ENCODE results near the gene GPR3. TPM values are rescaled to one million over a fixed set of nuclear protein-coding genes. Genes with fewer than 3 reads are reported as not detected.

Gene GPR3
- total and polyA plus RNA-seq, 2 of the 13 experiments (the other 11 are each of a cell fraction or from before 2014, with no cell fraction given): 1.00 to 2.6 TPM

DNA sequence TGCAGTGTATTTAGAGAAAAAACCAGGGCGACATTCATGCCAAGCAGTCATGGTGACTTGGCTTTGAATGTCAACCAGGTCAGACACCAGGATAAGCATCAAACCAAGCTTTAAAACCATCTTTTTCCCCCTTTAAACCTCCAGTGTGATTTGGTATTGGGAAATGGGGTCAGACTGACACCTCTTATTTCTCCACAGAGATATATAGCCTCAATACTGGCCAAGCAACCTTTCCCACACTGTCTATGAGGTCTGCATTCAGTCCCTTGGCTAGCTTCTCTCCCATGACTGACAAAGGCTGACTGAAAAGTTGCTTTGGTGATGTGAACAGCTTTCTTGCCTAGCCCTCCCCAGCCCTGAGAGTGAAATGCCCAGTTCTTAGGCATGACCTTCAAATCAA lies 21.7 kb downstream of the GPR3 start (continued):
- no peak for TF ChIP-seq ATF2 (CRISPR knock-in tag; IDR thresholded peaks at IDR 0.05)
- TF ChIP-seq, protein P1, sequence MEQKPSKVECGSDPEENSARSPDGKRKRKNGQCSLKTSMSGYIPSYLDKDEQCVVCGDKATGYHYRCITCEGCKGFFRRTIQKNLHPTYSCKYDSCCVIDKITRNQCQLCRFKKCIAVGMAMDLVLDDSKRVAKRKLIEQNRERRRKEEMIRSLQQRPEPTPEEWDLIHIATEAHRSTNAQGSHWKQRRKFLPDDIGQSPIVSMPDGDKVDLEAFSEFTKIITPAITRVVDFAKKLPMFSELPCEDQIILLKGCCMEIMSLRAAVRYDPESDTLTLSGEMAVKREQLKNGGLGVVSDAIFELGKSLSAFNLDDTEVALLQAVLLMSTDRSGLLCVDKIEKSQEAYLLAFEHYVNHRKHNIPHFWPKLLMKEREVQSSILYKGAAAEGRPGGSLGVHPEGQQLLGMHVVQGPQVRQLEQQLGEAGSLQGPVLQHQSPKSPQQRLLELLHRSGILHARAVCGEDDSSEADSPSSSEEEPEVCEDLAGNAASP (CRISPR knock-in tag; IDR thresholded peaks at IDR 0.05; ENCODE audit: borderline replicate concordance): no peak

GRCh38 chr1:27416387-27417111 lies 24.1 kb downstream of the GPR3 start:
- peaks cover 29 to 78% of the 10 kb centered on the region in 2 experiments for H3K36me3 ChIP-seq (replicated peaks in 1 of 2; ENCODE audit: control insufficient read depth in 1 of 2, insufficient read depth in 2 of 2, low read length in 2 of 2)
- peak; percentile 30 for FAIRE-seq
- no peak overlapping the region for H3K27ac ChIP-seq (ENCODE audit: extremely low read length, insufficient read depth, low read length)
- no peak overlapping the region for H2AFZ ChIP-seq (ENCODE audit: low read length)
- ATAC-seq: peak; percentile 68
- WGBS (ENCODE audit: low lambda C conversion rate): 89% methylated on average over 3 of the region's 3 CpGs
- no peaks in the 10 kb centered on the region for H3K27me3 ChIP-seq (ENCODE audit: control insufficient read depth in 1 of 2, insufficient read depth in 2 of 2, low read length in 2 of 2)
- H3K4me2 ChIP-seq (ENCODE audit: low read depth, low read length): no peak overlapping the region
- no TSS peak for BruUV-seq (replicated peaks)
- no peak overlapping the region for H3K9ac ChIP-seq (ENCODE audit: insufficient read depth, low read depth, low read length)
- POLR2A ChIA-PET: no interaction called here
- H3K4me1 ChIP-seq (ENCODE audit: insufficient read depth, low read length): no peaks in the 10 kb centered on the region
- peak; percentile 44 for DNase-seq (ENCODE audit: low spot score)
- H3K79me2 ChIP-seq (ENCODE audit: insufficient read depth, low read length): peaks cover 5% of the 10 kb centered on the region
- in situ Hi-C loops (cut with HindIII; ENCODE audit: extremely low pct_ligation_motif_present, low pct_unique_long_range_greater_than_20kb): no loop called here
- CTCF ChIA-PET (ENCODE audit: low intra/inter-chr PET ratio, low total read pairs): interaction anchor here (3.2 kb wide), 1 partner anchor 191 kb away, joined by 31 read pairs; no protein-coding TSS in a partner anchor
- H3K4me3 ChIP-seq (replicated peaks in 1 of 3; ENCODE audit: insufficient read depth in 1 of 3, low read depth in 2 of 3, low read length in 3 of 3): no peak overlapping the region
- no peaks in the 10 kb centered on the region for H4K20me1 ChIP-seq (ENCODE audit: insufficient read depth, low read length)
- intact Hi-C loops (cut with micrococcal nuclease; ENCODE audit: unreplicated experiment): loop anchor here (1.0 to 5.0 kb wide), 2 partner anchors 76 to 190 kb away; partner anchors contain the start of gene WASF2
- no peaks in the 10 kb centered on the region for H3K9me3 ChIP-seq (ENCODE audit: low read length)
- TF ChIP-seq JDP2 (CRISPR knock-in tag; IDR thresholded peaks at IDR 0.05; ENCODE audit: borderline replicate concordance) (no peak), STAG1 (CRISPR knock-in tag; IDR thresholded peaks at IDR 0.05) (peak; percentile 76), ONECUT2 (CRISPR knock-in tag; IDR thresholded peaks at IDR 0.05) (no peak), GLI4 (CRISPR knock-in tag; IDR thresholded peaks at IDR 0.05; ENCODE audit: borderline replicate concordance) (no peak), ZNF576 (CRISPR knock-in tag; IDR thresholded peaks at IDR 0.05) (0 out of 2 replicates have a peak, but pooled peaks have one; percentile 51), ZBTB2 (CRISPR knock-in tag; IDR thresholded peaks at IDR 0.05; ENCODE audit: low read depth) (no peak), MIXL1 (CRISPR knock-in tag; IDR thresholded peaks at IDR 0.05) (0 out of 2 replicates have a peak, but pooled peaks have one; percentile 41), TFAP4 (IDR thresholded peaks at IDR 0.05; ENCODE audit: borderline replicate concordance, low read depth) (peak; percentile 62; the same call in 1 of the 2 replicates), ESRRA (CRISPR knock-in tag; IDR thresholded peaks at IDR 0.05; ENCODE audit: low read depth) (no peak), RFXAP (CRISPR knock-in tag; IDR thresholded peaks at IDR 0.05; ENCODE audit: borderline replicate concordance) (no peak), ZNF891 (CRISPR knock-in tag; IDR thresholded peaks at IDR 0.05) (no peak), RAD21 (CRISPR knock-in tag; IDR thresholded peaks at IDR 0.05) (peak; percentile 39; the same call in 1 of the 2 replicates), CBFB (CRISPR knock-in tag; IDR thresholded peaks at IDR 0.05) (no peak)
- TF ChIP-seq, protein P2, sequence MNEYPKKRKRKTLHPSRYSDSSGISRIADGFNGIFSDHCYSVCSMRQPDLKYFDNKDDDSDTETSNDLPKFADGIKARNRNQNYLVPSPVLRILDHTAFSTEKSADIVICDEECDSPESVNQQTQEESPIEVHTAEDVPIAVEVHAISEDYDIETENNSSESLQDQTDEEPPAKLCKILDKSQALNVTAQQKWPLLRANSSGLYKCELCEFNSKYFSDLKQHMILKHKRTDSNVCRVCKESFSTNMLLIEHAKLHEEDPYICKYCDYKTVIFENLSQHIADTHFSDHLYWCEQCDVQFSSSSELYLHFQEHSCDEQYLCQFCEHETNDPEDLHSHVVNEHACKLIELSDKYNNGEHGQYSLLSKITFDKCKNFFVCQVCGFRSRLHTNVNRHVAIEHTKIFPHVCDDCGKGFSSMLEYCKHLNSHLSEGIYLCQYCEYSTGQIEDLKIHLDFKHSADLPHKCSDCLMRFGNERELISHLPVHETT (CRISPR knock-in tag; conservative IDR thresholded peaks at IDR 0.05): no peak
